ENCODE results near the gene RPS29. TPM values are rescaled to one million over a fixed set of nuclear protein-coding genes. Genes with fewer than 3 reads are reported as not detected.
"Not testable (repeated sequence)": the region's sequence is repeated elsewhere in the genome, so short reads cannot be mapped to it uniquely, and the experiment has no call there.

RPS29 gene
- polyA plus RNA-seq, 1 donor, result 1,314 TPM

DNA sequence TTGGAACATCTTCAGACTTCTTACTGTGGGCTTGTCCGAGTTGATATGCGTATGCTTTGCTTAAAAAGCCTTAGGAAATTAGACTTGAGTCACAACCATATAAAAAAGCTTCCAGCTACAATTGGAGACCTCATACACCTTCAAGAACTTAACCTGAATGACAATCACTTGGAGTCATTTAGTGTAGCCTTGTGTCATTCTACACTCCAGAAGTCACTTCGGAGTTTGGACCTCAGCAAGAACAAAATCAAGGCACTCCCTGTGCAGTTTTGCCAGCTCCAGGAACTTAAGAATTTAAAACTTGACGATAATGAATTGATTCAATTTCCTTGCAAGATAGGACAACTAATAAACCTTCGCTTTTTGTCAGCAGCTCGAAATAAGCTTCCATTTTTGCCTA, 21.4 kb upstream of the RPS29 start:
- DNase-seq, result no peak

GRCh38 chr14:49598485-49599300, 12.5 kb upstream of the RPS29 start, which contains the start of gene LRR1:
TSS of gene LRR1 (plus strand) at chr14:49598940. CDS start at chr14:49599021, 81 bp downstream.
- DNase-seq, result peak; percentile 84

GRCh38 chr14:49598189-49598484, 12.0 kb upstream of the RPS29 start:
- no peak for DNase-seq

DNA sequence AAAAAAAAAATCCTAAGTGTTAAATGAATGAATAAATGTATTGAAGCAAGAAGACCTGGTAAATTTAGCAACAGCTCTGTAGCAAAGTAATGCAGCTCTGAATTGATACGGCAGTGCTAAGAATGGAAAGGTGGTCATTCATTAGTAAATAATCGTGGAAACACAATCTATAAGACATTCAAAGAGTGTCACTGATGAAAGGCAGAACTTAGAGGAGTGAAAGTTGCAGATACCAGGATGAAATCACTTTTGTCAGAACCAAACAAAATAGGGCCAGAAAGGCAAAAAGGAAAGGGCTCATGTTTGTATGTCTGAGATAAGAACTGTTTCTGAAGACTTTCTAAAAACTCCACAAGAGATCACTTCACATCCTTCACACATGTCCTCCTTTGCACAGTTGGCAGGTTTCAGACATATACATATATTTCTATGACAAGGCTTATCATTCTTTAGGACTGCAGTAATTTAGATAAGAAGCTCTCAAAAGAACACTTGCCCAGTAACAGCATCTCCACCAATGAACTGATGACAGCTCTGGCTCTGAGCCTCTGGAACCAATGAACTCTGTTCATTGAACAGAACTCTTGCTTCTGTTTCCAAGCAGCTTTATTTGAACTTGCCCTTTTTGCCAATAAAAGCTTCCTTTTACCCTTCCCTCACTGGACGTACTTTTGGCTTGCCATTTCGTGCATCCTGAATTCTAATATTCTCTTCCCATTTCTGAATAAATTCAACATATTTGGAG, 8.3 kb upstream of the RPS29 start:
- DNase-seq, result no peak

- DNase-seq, result no peak
Measured at GRCh38 chr14:49593016-49593415, 6.8 kb upstream of the RPS29 start.

GRCh38 chr14:49589387-49589786, 3.2 kb upstream of the RPS29 start:
- no peak for DNase-seq

DNA sequence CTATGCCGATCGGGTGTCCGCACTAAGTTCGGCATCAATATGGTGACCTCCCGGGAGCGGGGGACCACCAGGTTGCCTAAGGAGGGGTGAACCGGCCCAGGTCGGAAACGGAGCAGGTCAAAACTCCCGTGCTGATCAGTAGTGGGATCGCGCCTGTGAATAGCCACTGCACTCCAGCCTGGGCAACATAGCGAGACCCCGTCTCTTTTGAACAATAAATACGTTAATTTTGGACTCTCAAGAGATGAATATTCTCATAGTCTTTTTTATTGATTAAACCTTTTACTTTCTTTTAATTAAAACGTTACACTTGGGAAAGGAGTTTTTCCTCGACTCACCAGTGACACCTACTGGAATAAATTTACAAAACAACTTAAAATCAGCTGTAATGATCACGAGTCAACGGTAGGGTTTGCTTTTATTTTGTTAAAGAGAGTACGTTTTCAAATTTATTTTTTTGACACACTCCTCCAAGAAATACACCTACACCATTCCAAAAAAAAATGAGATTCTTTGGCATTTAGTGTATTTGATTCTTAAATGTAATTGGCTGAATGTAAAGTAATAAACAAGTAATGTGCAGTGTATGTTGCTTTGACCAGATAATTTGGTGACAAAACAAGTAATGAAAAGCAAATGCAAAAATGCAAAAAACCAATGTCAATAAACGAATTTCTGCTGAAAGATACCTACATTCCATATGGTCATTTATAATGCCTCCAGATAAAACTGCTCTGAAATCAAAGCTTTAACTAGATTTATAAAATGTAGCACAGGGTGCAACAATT, 687 bp upstream of the RPS29 start:
- DNase-seq, result peak; percentile 78

DNA sequence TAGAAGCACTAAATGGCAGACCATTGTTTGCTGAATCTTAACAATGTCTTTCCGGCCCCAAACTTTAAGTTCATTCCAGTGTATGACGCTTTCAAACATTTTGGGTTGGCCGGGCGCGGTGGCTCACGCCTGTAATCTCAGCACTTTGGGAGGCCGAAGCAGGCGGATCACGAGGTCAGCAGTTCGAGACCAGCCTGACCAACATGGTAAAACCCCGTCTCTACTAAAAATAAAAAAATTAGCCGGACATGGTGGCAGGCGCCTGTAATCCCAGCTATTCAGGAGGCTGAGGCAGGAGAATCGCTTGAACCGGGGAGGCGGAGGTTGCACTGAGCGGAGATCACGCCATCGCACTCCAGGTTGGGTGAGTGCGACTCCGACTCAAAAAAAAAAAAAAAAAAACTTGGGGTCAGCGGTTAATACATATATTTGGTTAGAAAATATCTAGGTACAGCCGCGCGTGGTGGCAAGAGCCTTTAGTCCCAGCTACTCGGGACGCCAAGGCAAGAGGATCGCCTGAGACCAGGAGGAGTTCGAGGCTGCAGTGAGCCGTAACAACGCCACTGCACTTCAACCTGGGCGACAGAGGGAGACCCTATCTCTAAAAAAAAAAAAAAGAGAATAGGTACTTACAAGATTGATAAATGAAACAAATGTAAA, 1.1 kb downstream of the RPS29 start:
- DNase-seq, result not testable (repeated sequence)

DNA sequence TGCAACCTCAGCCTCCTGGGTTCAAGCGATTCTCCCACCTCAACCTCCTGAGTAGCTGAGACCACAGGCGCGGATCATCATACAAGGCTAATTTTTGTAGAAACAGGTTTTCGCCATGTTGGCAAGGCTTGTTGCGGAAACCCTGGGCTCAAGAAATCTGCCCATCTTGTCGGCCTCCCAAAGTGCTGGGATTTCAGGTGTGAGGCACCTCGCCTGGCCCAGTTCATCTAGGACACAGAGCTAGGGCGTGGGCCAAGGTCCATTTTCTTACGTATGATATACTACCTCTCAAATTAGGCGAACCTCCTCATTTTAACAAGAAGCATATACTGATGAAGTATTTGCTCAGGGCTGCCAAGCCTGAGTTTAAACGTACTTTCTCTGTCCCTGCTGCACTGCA, 2.1 kb downstream of the RPS29 start:
- DNase-seq, result no peak

- no peak for DNase-seq
Measured at GRCh38 chr14:49583629-49584028, 2.6 kb downstream of the RPS29 start.

- DNase-seq, result no peak
Measured at GRCh38 chr14:49582113-49582977, 3.8 kb downstream of the RPS29 start.

GRCh38 chr14:49581209-49582112, 4.7 kb downstream of the RPS29 start:
- no peak for DNase-seq

DNA sequence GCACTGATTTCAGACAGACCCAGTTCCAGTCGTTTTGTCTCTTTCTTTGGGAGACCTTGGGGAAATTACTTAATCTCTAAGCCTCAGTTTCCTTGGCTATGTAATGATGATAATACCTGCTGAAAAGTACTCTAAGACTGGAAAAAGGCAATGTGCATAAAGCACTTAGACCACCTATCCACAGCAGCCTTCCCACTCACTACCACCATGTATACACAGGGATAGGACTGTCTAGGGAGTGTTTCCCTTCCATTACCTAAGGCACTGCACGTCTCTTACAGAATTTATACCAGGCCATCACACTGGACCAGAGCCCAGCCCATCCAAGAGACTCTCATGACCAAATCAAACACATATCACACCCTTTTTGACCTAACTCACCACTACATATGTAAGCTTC, 6.3 kb downstream of the RPS29 start:
- no peak for DNase-seq

- no peak for DNase-seq
Measured at GRCh38 chr14:49578141-49578540, 8.0 kb downstream of the RPS29 start.

DNA sequence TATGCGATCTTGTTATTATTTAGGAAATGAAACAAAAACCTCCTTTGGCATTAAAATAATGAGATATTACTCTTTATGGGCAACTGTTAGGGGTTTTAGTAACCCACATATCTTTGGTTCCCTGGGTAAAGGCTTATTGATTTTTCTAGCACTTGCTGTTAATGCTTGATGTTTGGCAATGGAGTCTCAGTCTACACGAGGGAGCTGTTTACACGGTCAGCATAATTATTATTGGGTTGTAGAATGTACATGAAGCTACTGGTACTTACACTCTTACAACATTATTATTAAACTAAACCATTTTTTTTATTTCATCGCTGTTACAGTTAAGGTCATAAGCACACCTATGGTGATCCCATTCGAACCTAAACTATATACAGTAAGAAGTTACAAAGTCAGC, 12.1 kb downstream of the RPS29 start:
- DNase-seq, result no peak

- DNase-seq, result no peak
Measured at GRCh38 chr14:49569281-49569680, 16.9 kb downstream of the RPS29 start.

- DNase-seq, result no peak
Measured at GRCh38 chr14:49566714-49567113, 19.5 kb downstream of the RPS29 start.

DNA sequence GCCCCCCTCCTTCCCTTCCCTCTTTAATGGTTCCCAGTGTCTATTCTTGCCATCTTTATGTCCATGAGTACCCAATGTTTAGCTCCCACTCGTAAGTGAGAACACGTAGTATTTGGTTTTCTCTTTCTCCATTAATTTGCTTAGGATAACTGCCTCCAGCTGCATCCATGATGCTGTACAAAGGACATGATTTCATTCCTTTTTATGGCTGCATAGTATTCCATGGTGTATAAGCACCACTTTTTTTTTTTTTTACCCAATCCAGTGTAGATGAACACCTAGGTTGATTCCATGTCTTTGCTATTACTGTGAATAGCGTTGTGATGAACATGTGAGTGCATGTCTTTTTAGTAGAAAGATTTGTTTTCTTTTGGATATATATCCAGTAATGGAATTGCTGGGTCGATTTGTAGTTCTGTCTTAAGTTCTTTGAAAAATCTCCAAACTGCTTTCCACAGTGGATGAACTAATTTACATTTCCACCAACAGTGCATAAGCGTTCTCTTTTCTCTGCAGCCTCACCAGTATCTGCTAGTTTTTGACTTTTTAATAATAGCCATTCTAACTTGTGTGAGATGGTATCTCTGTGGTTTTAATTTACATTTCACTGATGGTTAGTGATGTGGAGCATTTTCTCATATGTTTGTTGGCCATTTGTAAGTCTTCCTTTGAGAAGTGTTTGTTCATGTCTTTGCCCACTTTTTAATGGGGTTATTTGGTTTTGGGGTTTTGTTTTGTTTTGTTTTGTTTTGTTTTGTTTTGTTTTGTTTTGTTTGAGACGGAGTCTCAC, 26.0 kb downstream of the RPS29 start:
- no peak for DNase-seq

DNA sequence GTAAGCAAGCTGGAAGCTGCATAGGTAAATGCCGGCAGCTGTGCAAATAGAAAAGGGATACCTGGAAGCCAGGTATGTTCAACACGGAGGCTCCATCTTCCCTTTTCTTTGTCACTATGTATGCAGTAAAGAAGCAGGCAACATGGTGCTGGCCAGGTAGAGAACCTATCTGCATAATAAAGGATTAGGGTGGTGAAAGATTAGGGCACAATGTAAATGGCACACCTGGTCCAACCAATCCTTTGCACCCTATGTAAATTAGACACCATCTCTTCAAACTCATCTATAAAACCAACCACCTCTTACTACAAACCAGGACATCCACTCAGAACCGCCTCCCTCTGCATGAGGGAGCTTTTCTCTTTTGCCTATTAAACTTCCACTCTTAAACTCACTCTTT, 32.3 kb downstream of the RPS29 start:
- no peak for DNase-seq

Measured in left kidney (tissue), 2 donors.